ENCODE data around the gene OR52A5. TPM values are rescaled to one million over a fixed set of nuclear protein-coding genes. Genes with fewer than 3 reads are reported as not detected.
"Not testable (repeated sequence)": the region's sequence is repeated elsewhere in the genome, so short reads cannot be mapped to it uniquely, and the experiment has no call there.

Gene OR52A5
- total and polyA plus RNA-seq, 4 donors, result not detected

- 59 to 71% methylated on average over 3 of the region's 3 CpGs for WGBS, 2 donors
- TF ChIP-seq CTCF (IDR thresholded peaks at IDR 0.05; ENCODE audit: control extremely low read depth, extremely low read depth), result no peak
- Histone ChIP-seq H3K4me1 (ENCODE audit: control insufficient read depth in 5 of 5, insufficient read depth in 5 of 5, low read length in 5 of 5) (no peaks in the 10 kb centered on the region), H3K36me3 (ENCODE audit: control insufficient read depth in 4 of 4, insufficient read depth in 4 of 4, low read length in 4 of 4) (no peaks in the 10 kb centered on the region), H3K27me3 (ENCODE audit: control insufficient read depth in 3 of 3, insufficient read depth in 3 of 3, low read length in 2 of 3) (no peaks in the 10 kb centered on the region), H3K27ac (ENCODE audit: low read depth in 1 of 2, low read length in 1 of 2) (no peak overlapping the region), H3K9me3 (ENCODE audit: control insufficient read depth in 4 of 4, insufficient read depth in 3 of 4, low read length in 3 of 4) (no peaks in the 10 kb centered on the region), H3K9ac (ENCODE audit: insufficient read depth in 1 of 2, low read length in 2 of 2) (no peak overlapping the region), H3K4me3 (no peak overlapping the region)
- ATAC-seq (ENCODE audit: insufficient read depth, low FRiP score) (no peak), DNase-seq (no peak)
Observed at GRCh38 chr11:5151713-5152153, 13.6 kb upstream of the OR52A5 start.

GRCh38 chr11:5144206-5144605 is 6.0 kb upstream of the OR52A5 start:
- DNase-seq; H3K9me3 ChIP-seq (ENCODE audit: control insufficient read depth in 4 of 4, insufficient read depth in 3 of 4, low read length in 3 of 4); H3K27ac ChIP-seq (ENCODE audit: low read depth in 1 of 2, low read length in 1 of 2); H3K27me3 ChIP-seq (ENCODE audit: control insufficient read depth in 3 of 3, insufficient read depth in 3 of 3, low read length in 2 of 3); H3K4me1 ChIP-seq (ENCODE audit: control insufficient read depth in 5 of 5, insufficient read depth in 5 of 5, low read length in 5 of 5); H3K4me3 ChIP-seq; H3K36me3 ChIP-seq (ENCODE audit: control insufficient read depth in 4 of 4, insufficient read depth in 4 of 4, low read length in 4 of 4); ATAC-seq (ENCODE audit: insufficient read depth, low FRiP score); H3K9ac ChIP-seq (ENCODE audit: insufficient read depth in 1 of 2, low read length in 2 of 2): not testable (repeated sequence)
- 91 to 98% methylated on average over 21 of the region's 21 CpGs for WGBS, 2 donors

GRCh38 chr11:5137014-5137413 is 1.1 kb downstream of the OR52A5 start:
- no peak overlapping the region for H3K27ac ChIP-seq (ENCODE audit: low read depth in 1 of 2, low read length in 1 of 2)
- peak in 2 of 3 donors; percentile 20 to 53 for DNase-seq
- no peaks in the 10 kb centered on the region for H3K27me3 ChIP-seq (ENCODE audit: control insufficient read depth in 3 of 3, insufficient read depth in 3 of 3, low read length in 2 of 3)
- H3K36me3 ChIP-seq (ENCODE audit: control insufficient read depth in 4 of 4, insufficient read depth in 4 of 4, low read length in 4 of 4), result no peaks in the 10 kb centered on the region
- H3K9me3 ChIP-seq (ENCODE audit: control insufficient read depth in 4 of 4, insufficient read depth in 3 of 4, low read length in 3 of 4), result no peaks in the 10 kb centered on the region
- no peak overlapping the region for H3K9ac ChIP-seq (ENCODE audit: insufficient read depth in 1 of 2, low read length in 2 of 2)
- no peak overlapping the region for H3K4me3 ChIP-seq
- 62 to 76% methylated on average over 1 of the region's 1 CpG for WGBS, 2 donors
- no peak for ATAC-seq (ENCODE audit: insufficient read depth, low FRiP score)
- H3K4me1 ChIP-seq (ENCODE audit: control insufficient read depth in 5 of 5, insufficient read depth in 5 of 5, low read length in 5 of 5), result no peaks in the 10 kb centered on the region
- TF ChIP-seq CTCF (IDR thresholded peaks at IDR 0.05; ENCODE audit: control extremely low read depth, extremely low read depth), result no peak

- DNase-seq (no peak), ATAC-seq (ENCODE audit: insufficient read depth, low FRiP score) (no peak)
Observed at GRCh38 chr11:5136261-5136660, 1.9 kb downstream of the OR52A5 start.

More at GRCh38 chr11:5136261-5136660, 1.9 kb downstream of the OR52A5 start:
- Histone ChIP-seq H3K27me3 (ENCODE audit: control insufficient read depth in 3 of 3, insufficient read depth in 3 of 3, low read length in 2 of 3) (no peaks in the 10 kb centered on the region), H3K4me3 (no peak overlapping the region), H3K27ac (ENCODE audit: low read depth in 1 of 2, low read length in 1 of 2) (no peak overlapping the region), H3K36me3 (ENCODE audit: control insufficient read depth in 4 of 4, insufficient read depth in 4 of 4, low read length in 4 of 4) (no peaks in the 10 kb centered on the region), H3K9ac (ENCODE audit: insufficient read depth in 1 of 2, low read length in 2 of 2) (no peak overlapping the region), H3K9me3 (ENCODE audit: control insufficient read depth in 4 of 4, insufficient read depth in 3 of 4, low read length in 3 of 4) (no peaks in the 10 kb centered on the region), H3K4me1 (ENCODE audit: control insufficient read depth in 5 of 5, insufficient read depth in 5 of 5, low read length in 5 of 5) (no peaks in the 10 kb centered on the region)
- no peak for TF ChIP-seq CTCF (IDR thresholded peaks at IDR 0.05; ENCODE audit: control extremely low read depth, extremely low read depth)
